ENCODE measurements around the gene C9orf153. TPM values are rescaled to one million over a fixed set of nuclear protein-coding genes. Genes with fewer than 3 reads are reported as not detected.

C9orf153 gene
- total RNA-seq, 6 donors from 2014 or later: 0.30 to 1.5 (median 1.0) TPM; not detected in 3

GRCh38 chr9:86286278-86286677, 26.8 kb upstream of the C9orf153 start:
- Histone ChIP-seq H3K27me3 (no peaks in the 10 kb centered on the region), H3K9me3 (no peaks in the 10 kb centered on the region), H3K27ac (no peak overlapping the region), H3K4me1 (peaks cover 8 to 13% (median 9%) of the 10 kb centered on the region in 4 donors), H3K4me3 (no peak overlapping the region), H3K36me3 (peaks cover 0 to 22% (median 7%) of the 10 kb centered on the region in 4 donors)
- TF ChIP-seq POLR2A (IDR thresholded peaks at IDR 0.05) (no peak), POLR2AphosphoS5 (IDR thresholded peaks at IDR 0.05) (no peak), EP300 (IDR thresholded peaks at IDR 0.05) (no peak)
- TF ChIP-seq, protein P1, sequence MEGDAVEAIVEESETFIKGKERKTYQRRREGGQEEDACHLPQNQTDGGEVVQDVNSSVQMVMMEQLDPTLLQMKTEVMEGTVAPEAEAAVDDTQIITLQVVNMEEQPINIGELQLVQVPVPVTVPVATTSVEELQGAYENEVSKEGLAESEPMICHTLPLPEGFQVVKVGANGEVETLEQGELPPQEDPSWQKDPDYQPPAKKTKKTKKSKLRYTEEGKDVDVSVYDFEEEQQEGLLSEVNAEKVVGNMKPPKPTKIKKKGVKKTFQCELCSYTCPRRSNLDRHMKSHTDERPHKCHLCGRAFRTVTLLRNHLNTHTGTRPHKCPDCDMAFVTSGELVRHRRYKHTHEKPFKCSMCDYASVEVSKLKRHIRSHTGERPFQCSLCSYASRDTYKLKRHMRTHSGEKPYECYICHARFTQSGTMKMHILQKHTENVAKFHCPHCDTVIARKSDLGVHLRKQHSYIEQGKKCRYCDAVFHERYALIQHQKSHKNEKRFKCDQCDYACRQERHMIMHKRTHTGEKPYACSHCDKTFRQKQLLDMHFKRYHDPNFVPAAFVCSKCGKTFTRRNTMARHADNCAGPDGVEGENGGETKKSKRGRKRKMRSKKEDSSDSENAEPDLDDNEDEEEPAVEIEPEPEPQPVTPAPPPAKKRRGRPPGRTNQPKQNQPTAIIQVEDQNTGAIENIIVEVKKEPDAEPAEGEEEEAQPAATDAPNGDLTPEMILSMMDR (IDR thresholded peaks at IDR 0.05): no peak
- WGBS, 2 donors: 52 to 87% methylated on average over 3 of the region's 3 CpGs
- ATAC-seq (ENCODE audit: low FRiP score in 2 of 2): no peak
- DNase-seq: no peak

DNA sequence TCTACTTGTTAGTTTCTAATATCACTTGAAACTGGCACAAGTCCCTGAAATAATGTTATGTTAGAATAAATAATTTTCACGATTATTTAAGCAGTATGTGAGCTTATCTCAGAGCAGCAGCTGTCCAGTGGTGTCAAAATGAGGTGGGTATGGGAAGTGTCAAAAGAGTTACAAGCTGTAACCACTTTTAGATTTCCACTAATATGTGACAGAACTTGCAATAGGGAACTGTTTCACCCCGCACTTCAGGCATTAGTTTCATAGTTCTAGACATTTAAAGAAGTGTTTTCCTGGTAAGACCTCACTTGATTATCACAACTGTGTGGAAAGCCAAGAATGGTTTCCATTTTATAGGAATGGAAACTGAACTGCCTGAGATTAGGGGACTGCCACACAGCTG, 25.8 kb upstream of the C9orf153 start:
- Histone ChIP-seq H3K27ac (no peak overlapping the region), H3K4me3 (no peak overlapping the region), H3K36me3 (peaks cover 0 to 19% (median 7%) of the 10 kb centered on the region in 4 donors), H3K4me1 (peaks cover 17 to 23% (median 18%) of the 10 kb centered on the region in 4 donors), H3K9me3 (no peaks in the 10 kb centered on the region), H3K27me3 (no peaks in the 10 kb centered on the region)
- DNase-seq: no peak
- WGBS, 2 donors: 47 to 49% methylated on average over 2 of the region's 2 CpGs
- TF ChIP-seq POLR2A (IDR thresholded peaks at IDR 0.05) (no peak), EP300 (IDR thresholded peaks at IDR 0.05) (no peak), POLR2AphosphoS5 (IDR thresholded peaks at IDR 0.05) (no peak)
- TF ChIP-seq, protein P1 (IDR thresholded peaks at IDR 0.05): no peak
- ATAC-seq (ENCODE audit: low FRiP score in 2 of 2): no peak

- ATAC-seq (ENCODE audit: low FRiP score in 2 of 2) (peak; percentile 59 to 76), DNase-seq (peak in 1 of 2 donors; percentile 60)
- Histone ChIP-seq H3K4me3 (peak overlapping the region; percentile 71 to 96 (median 92)), H3K27me3 (no peaks in the 10 kb centered on the region), H3K9me3 (no peaks in the 10 kb centered on the region), H3K4me1 (peaks cover 23 to 34% (median 24%) of the 10 kb centered on the region in 4 donors), H3K27ac (peak overlapping the region; percentile 95 to 98 (median 96)), H3K36me3 (peaks cover 0 to 9% (median 5%) of the 10 kb centered on the region in 4 donors)
- 13 to 20% methylated on average over 12 of the region's 12 CpGs for WGBS, 2 donors
- TF ChIP-seq, protein P1 (IDR thresholded peaks at IDR 0.05): no peak
- TF ChIP-seq EP300 (IDR thresholded peaks at IDR 0.05) (no peak), POLR2AphosphoS5 (IDR thresholded peaks at IDR 0.05) (no peak), POLR2A (IDR thresholded peaks at IDR 0.05) (no peak)
Measured at GRCh38 chr9:86282979-86283535, 23.6 kb upstream of the C9orf153 start.

DNA sequence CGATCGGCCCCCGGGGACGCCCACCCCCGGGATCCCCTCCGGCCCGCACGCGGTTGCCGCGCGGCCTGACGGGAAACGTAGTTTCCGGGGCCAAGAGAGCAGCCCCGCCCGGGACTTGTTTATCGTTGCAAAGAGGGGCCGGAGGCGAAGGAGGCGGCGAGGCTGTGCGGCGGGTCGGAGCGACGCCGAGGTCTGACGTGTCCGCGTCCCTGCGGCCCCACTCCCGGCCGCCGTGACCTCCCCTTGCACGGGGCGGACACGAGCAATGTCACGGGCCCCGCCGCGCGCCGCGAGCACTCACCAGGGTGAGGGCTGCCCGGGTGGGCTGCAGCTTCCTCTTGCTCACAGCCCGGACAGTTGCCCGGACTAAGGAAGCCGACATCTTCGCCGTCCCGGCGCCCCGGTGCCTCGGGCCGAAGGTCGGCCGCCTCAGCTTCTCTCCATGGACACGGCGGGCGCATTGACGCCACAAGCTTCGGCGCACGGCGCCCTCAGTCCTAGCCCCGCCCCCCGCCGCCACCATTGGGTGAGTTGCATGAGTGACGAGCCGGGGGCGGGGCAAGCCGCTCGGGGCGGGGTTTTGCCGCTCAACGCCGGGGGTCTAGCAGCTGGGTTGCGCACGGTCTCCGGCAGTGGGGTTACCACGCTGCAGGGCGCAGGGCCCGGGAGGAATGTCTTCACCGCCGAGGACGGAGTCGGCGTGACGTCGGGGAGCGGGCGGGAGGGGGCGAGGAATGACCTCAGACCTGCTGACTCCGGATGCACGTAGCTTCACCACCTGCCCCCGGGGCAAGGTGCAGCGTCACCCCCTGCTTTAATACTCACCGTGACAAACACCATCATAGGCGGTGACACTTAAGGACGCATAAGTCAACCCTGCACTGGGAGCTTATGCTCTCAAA, 22.9 kb upstream of the C9orf153 start, which contains the start of gene ISCA1:
ISCA1 (minus strand) TSS at position 462 of the 902 bp plus-strand sequence; CDS start at position 382, 80 bp downstream.
- peak; percentile 58 to 82 for TF ChIP-seq POLR2AphosphoS5 (IDR thresholded peaks at IDR 0.05)
- TF ChIP-seq EP300 (IDR thresholded peaks at IDR 0.05): no peak
- TF ChIP-seq POLR2A (IDR thresholded peaks at IDR 0.05): peak in 3 of 4 donors; percentile 86 to 97 (median 95)
- TF ChIP-seq, protein P1 (IDR thresholded peaks at IDR 0.05): peak in 1 of 6 experiments; percentile 7
- Histone ChIP-seq H3K4me1 (peaks cover 23 to 38% (median 25%) of the 10 kb centered on the region in 4 donors), H3K27me3 (no peaks in the 10 kb centered on the region), H3K4me3 (peak within 1 kb of the TSS; percentile 71 to 96 (median 92)), H3K9me3 (no peaks in the 10 kb centered on the region), H3K27ac (peak within 1 kb of the TSS; percentile 95 to 98 (median 96)), H3K36me3 (peaks cover 0 to 3% (median 0%) of the 10 kb centered on the region in 4 donors)
- peak; percentile 97 to 100 for DNase-seq
- ATAC-seq (ENCODE audit: low FRiP score in 2 of 2): peak; percentile 97 to 98
- 0 to 1% methylated on average over 20 to 23 of the region's 101 CpGs for WGBS, 2 donors

Data from upper lobe of left lung (tissue), 6 donors.